ENCODE data around the gene MED1. TPM values are rescaled to one million over a fixed set of nuclear protein-coding genes. Genes with fewer than 3 reads are reported as not detected.

The MED1 gene
- total and polyA plus RNA-seq, 4 donors: 4.4 to 19.3 (median 9.1) TPM

DNA sequence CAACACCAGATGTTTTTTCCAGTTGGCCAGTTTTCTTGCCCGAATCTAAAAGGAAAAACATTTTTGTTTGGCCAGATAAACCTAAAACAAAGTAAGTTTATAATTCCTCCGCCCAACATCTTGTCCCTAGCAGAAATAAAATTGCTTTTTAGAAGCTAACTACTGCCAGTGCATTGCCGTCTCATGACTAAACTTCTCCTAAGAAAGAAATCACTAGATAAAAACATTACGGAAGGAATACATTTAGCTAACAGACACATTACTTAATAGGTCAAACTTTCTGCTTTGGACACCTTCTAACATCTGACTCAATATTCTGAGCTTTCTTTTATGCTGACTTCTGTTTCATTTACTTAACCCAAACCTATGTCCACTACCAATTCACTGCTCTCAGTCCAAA is 85.8 kb downstream of the MED1 start (continued):
- TF ChIP-seq CTCF (IDR thresholded peaks at IDR 0.05; ENCODE audit: low read depth, low read length, missing input control): no peak
- TF ChIP-seq TAF1 (conservative IDR thresholded peaks at IDR 0.05): no peak
- no peak for TF ChIP-seq EGR1 (IDR thresholded peaks at IDR 0.05; ENCODE audit: low read depth in 2 of 2)
- TF ChIP-seq YY1 (IDR thresholded peaks at IDR 0.05): no peak
- TF ChIP-seq HNF4G (IDR thresholded peaks at IDR 0.05): no peak

GRCh38 chr17:39364236-39365025 is 86.6 kb downstream of the MED1 start:
- H3K27ac ChIP-seq (ENCODE audit: low read depth in 1 of 2, low read length in 2 of 2): no peak overlapping the region

More at GRCh38 chr17:39364236-39365025, 86.6 kb downstream of the MED1 start:
- Histone ChIP-seq H3K9me3 (ENCODE audit: control insufficient read depth in 4 of 4, low read length in 3 of 4) (no peaks in the 10 kb centered on the region), H3K9ac (ENCODE audit: low read depth in 1 of 2, low read length in 2 of 2) (no peak overlapping the region), H3K4me3 (ENCODE audit: low read depth in 1 of 3, low read length in 3 of 3) (no peak overlapping the region), H3K36me3 (ENCODE audit: control insufficient read depth in 4 of 4, insufficient read depth in 3 of 4, low read depth in 1 of 4, low read length in 3 of 4) (no peaks in the 10 kb centered on the region), H3K4me1 (ENCODE audit: control insufficient read depth in 4 of 4, insufficient read depth in 4 of 4, low read length in 3 of 4) (peaks cover 0 to 17% (median 7%) of the 10 kb centered on the region in 4 donors), H3K27me3 (ENCODE audit: control insufficient read depth in 4 of 4, insufficient read depth in 4 of 4, low read length in 3 of 4) (no peaks in the 10 kb centered on the region)
- no peak for TF ChIP-seq YY1 (IDR thresholded peaks at IDR 0.05)
- TF ChIP-seq FOXA2 (IDR thresholded peaks at IDR 0.05): no peak
- no peak for TF ChIP-seq FOXA1 (IDR thresholded peaks at IDR 0.05)
- TF ChIP-seq TAF1 (conservative IDR thresholded peaks at IDR 0.05): no peak
- TF ChIP-seq REST (IDR thresholded peaks at IDR 0.05): no peak
- TF ChIP-seq HNF4A (conservative IDR thresholded peaks at IDR 0.05): no peak
- no peak for TF ChIP-seq RXRA (IDR thresholded peaks at IDR 0.05)
- no peak for TF ChIP-seq CTCF (IDR thresholded peaks at IDR 0.05; ENCODE audit: low read depth, low read length, missing input control)
- no peak for TF ChIP-seq SP1 (IDR thresholded peaks at IDR 0.05)
- no peak for TF ChIP-seq EGR1 (IDR thresholded peaks at IDR 0.05; ENCODE audit: low read depth in 2 of 2)
- TF ChIP-seq, protein P1, sequence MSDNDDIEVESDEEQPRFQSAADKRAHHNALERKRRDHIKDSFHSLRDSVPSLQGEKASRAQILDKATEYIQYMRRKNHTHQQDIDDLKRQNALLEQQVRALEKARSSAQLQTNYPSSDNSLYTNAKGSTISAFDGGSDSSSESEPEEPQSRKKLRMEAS (IDR thresholded peaks at IDR 0.05): no peak
- no peak for TF ChIP-seq GABPA (IDR thresholded peaks at IDR 0.05 in 1 of 2, conservative IDR thresholded peaks at IDR 0.05 in 1 of 2)
- TF ChIP-seq JUND (IDR thresholded peaks at IDR 0.05): no peak
- TF ChIP-seq RAD21 (IDR thresholded peaks at IDR 0.05): no peak
- no peak for TF ChIP-seq NR2F2 (IDR thresholded peaks at IDR 0.05)
- 91% methylated on average over 8 of the region's 8 CpGs for WGBS
- DNase-seq (ENCODE audit: low spot score): no peak

Measured in liver (tissue), 9 donors.